ENCODE measurements around the gene RNF183.

RNF183 gene

DNA sequence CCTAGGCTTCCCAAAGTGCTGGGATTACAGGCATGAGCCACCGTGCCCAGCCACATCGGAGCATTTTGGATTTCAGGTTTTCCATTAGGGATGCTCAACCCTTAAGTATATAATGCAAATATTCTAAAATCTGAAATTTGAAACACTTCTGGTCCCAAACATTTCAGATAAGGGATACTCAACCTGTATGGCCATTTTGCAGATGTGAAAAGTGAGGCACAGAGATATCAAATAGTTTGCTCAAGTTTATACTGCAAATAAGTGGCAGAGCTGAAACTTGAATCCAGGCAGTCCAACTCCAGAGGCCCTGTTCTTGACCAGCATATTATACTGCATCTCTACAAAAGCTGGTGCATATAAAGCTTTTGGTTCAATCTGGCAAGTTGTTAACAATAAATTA is 34.5 kb upstream of the RNF183 start:
- no peak overlapping the region for H3K4me3 ChIP-seq (ENCODE audit: low read depth, low read length)
- TF ChIP-seq, protein P1, sequence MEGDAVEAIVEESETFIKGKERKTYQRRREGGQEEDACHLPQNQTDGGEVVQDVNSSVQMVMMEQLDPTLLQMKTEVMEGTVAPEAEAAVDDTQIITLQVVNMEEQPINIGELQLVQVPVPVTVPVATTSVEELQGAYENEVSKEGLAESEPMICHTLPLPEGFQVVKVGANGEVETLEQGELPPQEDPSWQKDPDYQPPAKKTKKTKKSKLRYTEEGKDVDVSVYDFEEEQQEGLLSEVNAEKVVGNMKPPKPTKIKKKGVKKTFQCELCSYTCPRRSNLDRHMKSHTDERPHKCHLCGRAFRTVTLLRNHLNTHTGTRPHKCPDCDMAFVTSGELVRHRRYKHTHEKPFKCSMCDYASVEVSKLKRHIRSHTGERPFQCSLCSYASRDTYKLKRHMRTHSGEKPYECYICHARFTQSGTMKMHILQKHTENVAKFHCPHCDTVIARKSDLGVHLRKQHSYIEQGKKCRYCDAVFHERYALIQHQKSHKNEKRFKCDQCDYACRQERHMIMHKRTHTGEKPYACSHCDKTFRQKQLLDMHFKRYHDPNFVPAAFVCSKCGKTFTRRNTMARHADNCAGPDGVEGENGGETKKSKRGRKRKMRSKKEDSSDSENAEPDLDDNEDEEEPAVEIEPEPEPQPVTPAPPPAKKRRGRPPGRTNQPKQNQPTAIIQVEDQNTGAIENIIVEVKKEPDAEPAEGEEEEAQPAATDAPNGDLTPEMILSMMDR (IDR thresholded peaks at IDR 0.05; ENCODE audit: borderline replicate concordance, insufficient read depth, low read depth, low read length), result no peak

DNA sequence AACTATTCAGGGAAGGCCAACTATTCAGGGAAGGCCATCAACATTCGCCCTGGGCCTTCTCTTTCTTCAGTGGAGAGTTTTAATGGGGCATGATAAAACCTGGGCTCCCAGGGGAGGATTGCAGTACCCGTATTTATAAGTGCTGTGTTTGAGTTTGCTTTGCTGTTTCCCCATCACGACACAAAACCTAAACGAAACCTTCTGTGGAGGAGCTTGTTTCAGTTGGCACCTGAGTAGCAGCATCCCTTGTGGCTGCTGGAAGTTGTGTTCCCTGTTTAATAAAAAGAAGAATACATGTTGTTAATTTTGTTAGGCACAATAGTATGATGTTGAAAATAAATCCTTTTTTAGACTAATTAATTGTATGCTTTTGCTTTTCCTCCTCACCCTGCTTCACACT is 28.6 kb upstream of the RNF183 start:
- no peak overlapping the region for H3K4me3 ChIP-seq (ENCODE audit: low read depth, low read length)
- TF ChIP-seq, protein P1 (IDR thresholded peaks at IDR 0.05; ENCODE audit: borderline replicate concordance, insufficient read depth, low read depth, low read length), result no peak

DNA sequence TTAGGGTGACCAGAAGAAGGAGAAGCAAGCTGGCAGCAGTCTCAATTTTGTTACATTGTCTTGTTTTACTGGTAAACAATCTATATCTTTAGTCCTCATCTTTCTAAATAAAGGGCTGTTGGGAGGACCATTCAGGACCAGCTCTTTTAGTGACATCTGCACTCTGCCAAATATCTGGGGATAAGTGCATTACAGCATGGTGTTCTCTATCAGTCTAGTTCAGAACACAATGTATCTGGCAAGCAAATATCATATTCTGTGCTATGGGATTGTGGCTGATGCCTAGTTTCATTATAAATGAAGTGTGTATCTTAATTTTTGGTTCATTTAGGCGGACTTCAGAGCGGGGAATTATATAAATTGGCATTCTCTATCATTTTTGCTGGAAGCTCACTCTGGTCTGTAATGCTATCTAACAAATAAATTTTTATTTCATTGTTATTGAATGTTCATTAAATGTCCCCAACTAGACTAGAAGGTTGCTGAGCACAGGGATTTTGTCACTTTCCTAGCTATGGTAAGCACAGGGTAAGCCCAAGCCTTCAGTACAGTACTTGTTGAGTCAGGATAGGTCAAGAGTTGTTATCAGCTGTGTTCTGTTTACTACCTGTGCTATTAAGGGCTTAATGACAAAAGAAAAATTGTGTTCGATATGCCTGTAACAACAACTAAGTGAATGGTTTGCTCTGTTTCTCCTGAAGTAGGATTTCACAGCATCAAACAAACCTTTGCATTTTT is 25.0 kb upstream of the RNF183 start:
- no peak overlapping the region for H3K4me3 ChIP-seq (ENCODE audit: low read depth, low read length)
- TF ChIP-seq, protein P1 (IDR thresholded peaks at IDR 0.05; ENCODE audit: borderline replicate concordance, insufficient read depth, low read depth, low read length), result no peak

DNA sequence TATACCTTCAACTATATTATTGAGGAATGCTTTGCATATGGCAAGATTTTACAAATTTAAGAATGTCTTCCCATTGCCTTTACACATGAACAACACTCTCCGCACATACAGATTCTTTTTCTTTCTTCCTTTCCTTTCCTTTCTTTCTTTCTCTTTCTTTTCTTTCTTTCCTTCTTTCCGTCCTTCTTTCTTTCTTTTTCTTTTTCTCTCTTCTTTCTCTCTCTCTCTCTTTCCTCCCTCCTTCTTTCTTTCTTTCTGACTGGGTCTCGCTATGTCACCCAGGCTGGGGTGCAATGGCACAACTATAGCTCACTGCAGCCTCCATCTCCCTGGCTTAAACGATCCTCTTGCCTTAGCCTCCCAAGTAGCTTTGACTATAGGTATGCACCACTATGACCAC is 23.1 kb upstream of the RNF183 start:
- TF ChIP-seq, protein P1 (IDR thresholded peaks at IDR 0.05; ENCODE audit: borderline replicate concordance, insufficient read depth, low read depth, low read length), result no peak

DNA sequence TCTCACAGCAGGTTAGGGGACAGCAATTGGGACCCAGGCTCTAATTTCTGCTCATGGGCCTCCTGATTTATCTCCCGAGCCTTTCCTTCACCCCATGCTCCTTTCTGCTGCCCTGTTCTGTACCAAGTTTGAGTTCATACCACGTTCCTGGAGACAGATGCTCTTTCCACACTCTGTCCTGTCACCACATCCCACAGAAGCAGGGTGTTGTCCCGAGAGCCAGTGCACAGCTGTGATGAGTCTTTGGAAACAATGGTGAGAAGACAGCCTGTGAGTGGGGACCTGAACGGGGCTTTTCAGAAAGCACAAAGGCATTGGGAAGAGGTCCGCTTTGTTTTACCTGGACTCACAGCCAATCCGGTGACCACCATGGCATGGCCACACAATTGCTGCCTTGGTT is 19.5 kb upstream of the RNF183 start:
- TF ChIP-seq, protein P1 (IDR thresholded peaks at IDR 0.05; ENCODE audit: borderline replicate concordance, insufficient read depth, low read depth, low read length), result no peak
- no peak overlapping the region for H3K4me3 ChIP-seq (ENCODE audit: low read depth, low read length)

More for the DNA sequence above, 23.1 kb upstream of the RNF183 start:
- no peak overlapping the region for H3K4me3 ChIP-seq (ENCODE audit: low read depth, low read length)

DNA sequence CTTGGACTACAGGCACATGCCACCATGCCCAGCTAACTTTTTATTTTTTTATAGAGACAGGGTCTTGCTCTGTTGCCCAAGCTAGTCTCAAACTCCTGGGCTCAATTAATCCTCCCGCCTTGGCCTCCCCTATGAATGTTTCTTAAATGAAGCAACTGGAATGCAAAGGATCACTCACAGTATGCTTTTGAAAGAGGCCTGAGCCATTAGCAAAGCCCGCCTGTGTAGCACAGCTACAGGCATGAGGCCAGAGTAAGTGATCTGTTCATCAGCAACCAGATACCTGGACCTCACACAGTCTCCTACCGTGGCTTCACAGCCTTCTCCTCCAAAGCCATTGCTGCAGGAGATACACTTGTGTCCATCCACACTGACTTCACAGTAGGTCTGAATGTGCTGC is 16.9 kb upstream of the RNF183 start:
- TF ChIP-seq, protein P1 (IDR thresholded peaks at IDR 0.05; ENCODE audit: borderline replicate concordance, insufficient read depth, low read depth, low read length), result no peak
- no peak overlapping the region for H3K4me3 ChIP-seq (ENCODE audit: low read depth, low read length)

DNA sequence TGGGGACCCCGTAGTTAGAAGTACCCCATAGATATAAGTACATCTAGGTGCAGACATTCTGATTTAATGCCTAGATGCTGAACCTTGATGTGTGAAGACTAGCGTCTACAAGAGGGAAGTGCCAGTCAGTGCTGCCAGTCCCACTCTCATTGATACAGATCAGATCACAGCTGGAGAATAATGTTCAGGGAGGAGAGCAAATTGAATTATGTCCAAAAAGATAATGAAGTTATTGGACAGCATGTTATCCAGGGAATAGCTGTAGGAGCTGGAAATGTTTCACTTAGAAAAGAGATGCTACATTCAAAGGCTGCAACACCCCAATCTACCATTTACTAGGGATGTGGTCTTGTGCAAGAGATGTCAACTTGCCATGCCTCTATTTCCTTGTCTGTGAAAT is 15.9 kb upstream of the RNF183 start:
- no peak overlapping the region for H3K4me3 ChIP-seq (ENCODE audit: low read depth, low read length)
- TF ChIP-seq, protein P1 (IDR thresholded peaks at IDR 0.05; ENCODE audit: borderline replicate concordance, insufficient read depth, low read depth, low read length), result no peak
